Left forelimb (tissue), 1 donor: ENCODE measurements around the gene SLC8A3.

Experiments
- DNase-seq: peaks from one replicate; pipeline ENCODE4 v3.0.0-alpha.2; 2018; ENCODE audit warnings: low spot score

The SLC8A3 gene

GRCh38 chr14:70118064-70118463 lies 70.7 kb downstream of the SLC8A3 start:
- DNase-seq = no peak

DNA sequence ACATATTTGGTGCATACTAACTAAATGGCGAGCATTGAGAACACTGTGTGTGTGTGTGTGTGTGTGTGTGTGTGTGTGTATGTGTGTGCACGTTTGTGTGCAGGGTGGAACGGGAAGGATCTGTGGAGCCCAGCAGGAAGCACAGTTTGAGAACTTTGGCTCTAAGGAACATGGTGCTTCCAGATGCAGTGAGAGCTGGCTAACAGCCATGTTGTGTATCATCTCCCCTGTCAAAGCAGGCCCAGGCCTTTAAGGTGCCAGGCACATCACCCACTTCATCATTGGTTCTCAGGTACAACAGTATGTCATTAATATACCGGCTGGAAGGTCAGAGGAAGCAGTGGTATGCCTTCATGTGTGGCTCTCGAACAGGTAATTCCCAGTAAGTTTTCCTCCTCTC lies 72.5 kb downstream of the SLC8A3 start:
- no peak for DNase-seq

- no peak for DNase-seq
These were observed 74.1 kb downstream of the SLC8A3 start for GRCh38 chr14:70114621-70115156.

DNA sequence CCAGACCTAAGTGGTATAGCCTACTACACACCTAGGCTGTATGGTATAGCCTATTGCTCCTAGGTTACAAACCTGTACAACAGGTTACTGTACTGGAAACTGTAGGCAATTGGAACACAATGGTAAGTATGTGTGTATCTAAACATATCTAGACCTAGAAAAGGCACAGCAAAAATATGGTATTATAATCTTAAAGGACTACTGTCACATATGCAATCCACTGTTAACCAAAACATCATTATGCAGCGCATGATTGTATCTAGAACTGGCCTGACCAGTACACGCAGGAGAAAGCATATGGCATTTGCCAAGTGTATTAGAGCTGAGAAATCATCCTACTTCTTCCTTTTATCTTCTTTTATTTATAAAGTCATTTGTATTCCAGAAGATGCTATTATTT lies 75.5 kb downstream of the SLC8A3 start:
- no peak for DNase-seq

DNA sequence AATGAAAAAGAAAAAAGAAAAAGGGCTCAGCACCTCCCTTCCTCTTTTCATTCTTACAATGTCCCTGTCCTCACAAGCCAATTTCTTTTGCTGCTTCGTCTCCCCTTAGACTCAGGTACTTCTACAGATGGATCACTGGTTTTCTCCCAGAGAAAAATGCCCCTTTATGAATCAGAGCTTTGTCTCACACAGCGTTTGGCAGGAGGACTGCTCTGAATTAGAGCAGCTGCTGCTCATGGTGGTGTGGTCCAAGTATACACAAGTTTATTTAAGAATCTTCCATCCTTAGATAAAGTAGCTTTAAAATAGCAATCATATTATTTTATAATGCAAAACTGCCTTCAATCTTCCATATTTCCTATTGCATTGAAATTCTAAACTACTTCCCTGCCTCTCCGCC lies 80.3 kb downstream of the SLC8A3 start:
- DNase-seq = no peak

GRCh38 chr14:70107309-70107708 lies 81.4 kb downstream of the SLC8A3 start:
- no peak for DNase-seq

GRCh38 chr14:70100071-70100470 lies 88.7 kb downstream of the SLC8A3 start:
- no peak for DNase-seq

- no peak for DNase-seq
These were observed 90.4 kb downstream of the SLC8A3 start for GRCh38 chr14:70098250-70098809.

- DNase-seq = no peak
These were observed 91.0 kb downstream of the SLC8A3 start for GRCh38 chr14:70097576-70098249.

DNA sequence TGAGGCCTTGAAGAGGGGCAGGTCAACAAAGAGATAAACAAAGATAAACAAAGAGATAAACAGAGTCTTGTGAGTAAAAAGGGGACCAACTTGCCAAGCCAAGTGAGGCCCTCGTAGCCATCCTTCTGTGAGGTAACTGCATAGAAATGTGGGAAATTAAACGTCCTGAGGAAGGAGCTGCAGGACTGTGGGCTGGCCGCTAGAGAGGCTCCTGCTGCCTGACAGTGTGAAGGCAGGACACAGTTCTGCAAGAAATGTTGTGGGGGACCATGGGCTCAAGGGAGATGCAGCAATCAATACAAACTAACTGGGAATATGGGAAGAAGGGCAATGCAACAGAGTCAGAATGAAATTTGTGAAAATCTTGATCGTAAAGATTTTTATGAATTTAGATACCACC lies 91.9 kb downstream of the SLC8A3 start:
- DNase-seq = no peak

DNA sequence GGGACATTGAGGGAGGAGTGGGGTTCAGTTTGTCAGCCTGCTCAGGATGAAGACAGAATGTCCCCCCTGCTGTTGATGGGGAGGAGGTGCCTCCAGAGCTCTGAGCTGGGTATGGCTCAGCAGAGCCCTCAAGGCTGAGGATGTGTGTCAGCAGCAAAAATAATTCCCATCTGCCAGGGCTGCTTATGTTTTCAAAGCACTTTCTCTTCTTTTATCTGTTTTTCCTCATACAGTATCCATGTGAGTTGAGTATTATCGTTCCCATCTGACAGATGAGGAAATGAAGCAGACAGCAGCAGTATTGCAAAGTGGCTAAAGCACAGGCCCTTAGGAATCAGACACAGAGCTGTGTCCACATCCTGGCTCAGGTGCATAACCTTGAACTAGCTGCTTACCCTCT lies 94.1 kb downstream of the SLC8A3 start:
- DNase-seq = no peak

DNA sequence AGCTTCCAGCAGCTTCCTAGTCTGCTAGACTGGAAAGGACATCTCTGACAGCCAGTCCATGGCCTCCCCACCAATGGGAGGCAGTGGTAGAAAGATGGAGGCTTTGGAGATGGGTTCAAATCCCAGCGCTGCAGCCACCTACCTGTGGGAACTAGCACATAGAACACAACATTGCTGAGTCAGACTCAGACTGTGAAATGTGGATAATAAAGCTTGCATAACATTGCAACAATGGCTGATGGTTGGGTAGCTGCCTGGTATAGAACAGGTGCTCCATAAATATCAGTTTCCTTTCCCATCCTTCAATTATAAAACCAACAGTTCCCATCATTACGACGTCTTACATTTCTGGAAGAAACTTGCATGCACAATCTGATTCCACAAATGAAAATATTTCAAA lies 94.6 kb downstream of the SLC8A3 start:
- no peak for DNase-seq

GRCh38 chr14:70093156-70093555 lies 95.6 kb downstream of the SLC8A3 start:
- DNase-seq = no peak

DNA sequence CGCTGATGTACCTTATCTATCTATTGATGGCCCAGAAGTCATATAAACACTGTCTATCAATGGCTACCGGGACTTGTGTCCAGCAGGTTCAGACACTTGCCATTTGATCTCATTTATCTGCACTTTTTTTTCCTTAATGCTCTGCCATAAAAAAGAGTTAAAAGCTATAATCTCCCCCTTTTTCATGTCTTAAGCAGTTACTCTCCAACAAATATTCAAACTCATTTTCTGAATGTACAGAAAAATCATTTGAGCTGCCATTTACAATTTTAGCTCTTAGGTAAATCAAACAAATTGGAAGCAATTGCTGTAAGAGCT lies 101.4 kb downstream of the SLC8A3 start:
- no peak for DNase-seq

DNA sequence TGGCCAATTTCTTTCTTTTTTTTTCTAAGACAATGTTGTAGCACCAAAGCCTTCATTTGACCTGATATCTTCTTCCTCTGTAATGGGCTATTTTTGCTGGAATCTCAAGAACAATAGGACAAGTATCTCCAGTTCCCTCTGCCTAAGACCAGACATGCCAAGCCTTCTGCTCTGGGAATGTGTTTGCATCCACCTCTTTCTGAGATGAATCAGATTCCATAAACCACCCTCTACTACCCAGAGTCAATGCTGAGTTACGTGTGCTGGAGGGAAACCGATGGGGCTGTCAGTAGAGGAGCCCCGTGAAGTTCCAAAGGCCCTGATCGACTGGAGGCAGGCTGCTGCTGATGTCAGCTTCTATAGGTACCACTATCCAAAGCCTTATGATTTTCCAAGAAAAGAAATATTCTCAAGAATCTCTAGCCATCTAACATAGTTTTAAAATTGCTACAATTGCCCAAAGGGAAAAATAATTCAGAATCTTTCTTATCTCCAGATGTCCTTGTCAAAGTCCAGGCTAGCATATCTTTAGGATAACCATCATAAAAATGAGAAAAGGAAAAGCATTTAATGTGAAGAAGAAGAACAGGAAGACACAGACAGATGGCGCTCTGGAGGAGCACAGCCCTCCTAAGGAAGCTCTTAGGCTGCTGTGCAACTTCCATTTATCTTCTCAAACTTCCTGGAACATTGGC lies 101.9 kb downstream of the SLC8A3 start:
- no peak for DNase-seq

DNA sequence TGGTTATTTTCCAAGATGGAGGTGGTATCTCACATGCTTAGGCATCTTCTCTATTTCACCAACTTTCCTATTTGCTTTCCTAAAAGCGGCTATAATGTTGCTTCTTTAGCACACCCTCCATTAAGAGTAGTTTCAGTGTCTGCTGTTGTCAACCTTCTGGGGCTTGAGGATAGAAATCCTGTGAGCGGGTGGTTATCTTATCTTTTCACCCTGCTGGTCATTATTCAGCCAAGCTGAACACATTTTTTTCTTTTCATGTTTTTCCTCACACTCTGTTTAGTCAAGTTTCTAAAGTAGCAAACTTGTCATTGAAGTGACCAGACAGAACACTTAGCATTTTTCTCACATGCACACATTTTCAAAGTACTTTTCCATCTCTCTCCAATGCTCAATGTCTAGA lies 104.5 kb downstream of the SLC8A3 start:
- no peak for DNase-seq

DNA sequence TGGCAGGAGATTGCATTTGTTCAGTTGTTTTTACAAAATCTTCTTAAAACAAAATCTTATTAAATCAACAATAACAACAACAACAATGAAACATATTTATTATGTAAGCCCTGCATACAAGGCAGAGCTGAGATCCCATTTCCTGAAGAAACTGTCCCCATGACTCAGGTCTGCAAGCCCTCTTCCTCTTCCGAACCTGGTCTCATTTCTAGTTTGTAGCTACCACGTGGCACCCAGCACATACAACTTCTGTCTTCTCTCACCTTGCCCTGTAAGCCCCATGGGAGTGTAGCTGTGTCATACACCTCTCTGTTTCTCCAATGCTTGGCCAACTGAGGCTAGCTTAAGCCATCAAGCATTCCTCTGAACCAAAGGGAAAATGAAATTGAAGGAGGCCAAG lies 106.4 kb downstream of the SLC8A3 start:
- DNase-seq = no peak

GRCh38 chr14:70080076-70080475 lies 108.7 kb downstream of the SLC8A3 start:
- no peak for DNase-seq

- no peak for DNase-seq
These were observed 110.4 kb downstream of the SLC8A3 start for GRCh38 chr14:70078329-70078728.

DNA sequence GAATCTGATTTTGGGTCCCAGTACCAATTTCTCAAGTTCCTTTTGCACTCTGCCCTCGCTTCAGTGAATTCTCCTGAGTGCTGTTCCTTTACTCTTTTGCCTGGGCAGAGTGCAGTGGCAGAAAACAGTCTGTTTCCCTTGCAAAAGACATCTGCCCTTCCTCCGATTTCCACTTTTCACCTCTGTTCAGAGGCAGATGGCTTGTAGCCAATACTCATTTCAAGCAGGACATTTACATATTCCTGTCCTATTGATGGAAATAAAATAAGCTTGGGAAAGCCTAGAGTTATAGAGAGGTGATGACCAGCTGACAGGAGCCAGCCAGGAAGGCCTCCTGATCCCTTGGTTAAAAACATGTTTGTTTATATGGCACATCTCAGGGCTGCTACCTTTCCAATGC lies 111.0 kb downstream of the SLC8A3 start:
- DNase-seq = no peak

GRCh38 chr14:70077005-70077404 lies 111.7 kb downstream of the SLC8A3 start:
- no peak for DNase-seq

DNA sequence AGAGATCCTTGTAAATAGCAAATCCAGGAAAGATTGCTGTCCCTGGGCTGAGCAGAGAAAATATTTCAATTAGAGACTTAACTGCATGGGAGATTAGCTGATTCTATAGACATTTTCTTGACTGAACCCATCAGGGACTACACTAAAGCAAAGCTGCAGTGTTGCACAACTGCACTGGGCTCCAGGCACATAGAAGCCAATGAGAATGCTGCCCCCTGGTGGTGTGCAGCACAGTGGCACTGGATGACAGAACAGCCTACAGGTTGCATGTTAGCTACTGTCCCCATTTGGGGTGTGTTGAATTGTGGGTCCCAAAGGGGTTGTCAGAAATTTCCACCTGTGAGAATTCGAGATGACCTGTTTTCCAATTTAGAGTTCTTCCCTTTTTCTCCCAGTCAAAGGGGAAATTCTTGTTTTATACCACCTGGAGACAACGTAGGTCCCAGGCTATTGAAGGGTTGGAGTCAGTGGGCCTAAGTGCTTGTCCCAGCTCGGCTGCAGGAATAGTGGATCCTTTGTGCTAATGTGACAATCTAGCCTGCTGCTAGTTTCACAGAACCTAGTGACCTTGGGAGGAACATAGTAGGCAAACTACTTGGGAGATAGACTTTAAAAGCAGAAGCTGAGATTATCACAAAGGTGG lies 114.7 kb downstream of the SLC8A3 start:
- DNase-seq = no peak

- DNase-seq = no peak
These were observed 119.6 kb downstream of the SLC8A3 start for GRCh38 chr14:70069186-70069585.
